H1 (cell line): ENCODE results near the gene TMEM147. TPM values are rescaled to one million over a fixed set of nuclear protein-coding genes. Genes with fewer than 3 reads are reported as not detected.

Experiments used
- CTCF ChIA-PET: fragments of 300-600 bp; sonication (Branson Sonifier 250); formaldehyde crosslinking; loops from one replicate; lab custom pipeline; 2021; ENCODE audit not compliant: partially characterized antibody; lab: Charles Lee
- POLR2A ChIA-PET: fragments of 300-600 bp; sonication (Branson Sonifier 250); formaldehyde crosslinking; loops from one replicate; lab custom pipeline; 2021; ENCODE audit warnings: inconsistent platforms; ENCODE audit not compliant: partially characterized antibody; lab: Charles Lee
- DNase-seq, 2 experiments: peaks; one replicate each; pipeline versions ENCODE4 v3.0.0 to v3.0.0-alpha.2; 2010 to 2022; ENCODE audit warnings: low spot score in 2 of 2, low read depth in 1 of 2, mixed read lengths in 1 of 2
- FAIRE-seq: peaks from 2 replicates; lab custom pipeline; 2011; peaks lifted over from hg19 to GRCh38; lab: Jason Lieb, UNC
- H2AFZ ChIP-seq: 2 replicates; pipeline ENCODE4 v1.8.1; 2012; ENCODE audit warnings: low read length, inconsistent platforms
- H2AK5ac ChIP-seq: 2 replicates; pipeline ENCODE4 v1.6.1; 2013; ENCODE audit warnings: low read depth, low read length
- H2BK120ac ChIP-seq: replicated peaks from 2 replicates; pipeline ENCODE3; 2013; ENCODE audit warnings: low read depth, low read length, inconsistent platforms
- H2BK12ac ChIP-seq: 2 replicates; pipeline ENCODE4 v1.6.1; 2013; ENCODE audit warnings: low read depth, low read length
- H2BK15ac ChIP-seq: 2 replicates; pipeline ENCODE4 v1.6.1; 2013; ENCODE audit warnings: low read length
- H2BK20ac ChIP-seq: 2 replicates; pipeline ENCODE4 v1.6.1; 2013; ENCODE audit warnings: low read length
- H2BK5ac ChIP-seq: 2 replicates; pipeline ENCODE4 v1.6.1; 2013; ENCODE audit warnings: low read depth, low read length
- H3K14ac ChIP-seq: 2 replicates; pipeline ENCODE4 v1.6.1; 2013; ENCODE audit warnings: inconsistent platforms; ENCODE audit not compliant: insufficient read length
- H3K18ac ChIP-seq: 2 replicates; pipeline ENCODE4 v1.6.1; 2013; ENCODE audit warnings: low read length; ENCODE audit errors: extremely low read depth
- H3K23ac ChIP-seq: 2 replicates; pipeline ENCODE4 v1.6.1; 2013; ENCODE audit warnings: inconsistent platforms; ENCODE audit not compliant: insufficient read length
- H3K23me2 ChIP-seq: 2 replicates; pipeline ENCODE4 v1.6.1; 2013; ENCODE audit warnings: low read depth, low read length
- H3K27ac ChIP-seq: 2 replicates; pipeline ENCODE4 v1.6.1; 2011; ENCODE audit warnings: low read depth, low read length, inconsistent platforms
- H3K27me3 ChIP-seq, 4 experiments: replicated peaks in 1 of 4; 1 replicate in 1 of 4; 2 replicates in 3 of 4; pipeline versions ENCODE4 v1.6.1 to v1.8.1; 2011 to 2013; ENCODE audit warnings: low read length in 3 of 4, mild to moderate bottlenecking in 3 of 4, inconsistent platforms in 2 of 4, mixed read lengths in 2 of 4, moderate library complexity in 1 of 4; ENCODE audit not compliant: control insufficient read depth in 3 of 4, insufficient read depth in 3 of 4; ENCODE audit errors: extremely low read depth in 1 of 4
- H3K36me3 ChIP-seq, 4 experiments: 2 replicates each; pipeline versions ENCODE4 v1.6.1 to v1.8.1; 2011 to 2013; ENCODE audit warnings: mild to moderate bottlenecking in 4 of 4, low read length in 3 of 4, moderate library complexity in 2 of 4, control low read depth in 1 of 4, inconsistent platforms in 1 of 4; ENCODE audit not compliant: insufficient read depth in 4 of 4, control insufficient read depth in 2 of 4
- H3K4ac ChIP-seq: replicated peaks from 2 replicates; pipeline ENCODE3; 2013; ENCODE audit warnings: low read length, low read depth, mixed read lengths, inconsistent platforms; ENCODE audit not compliant: insufficient read length
- H3K4me1 ChIP-seq, 4 experiments: replicated peaks in 1 of 4; 1 replicate in 1 of 4; 2 replicates in 3 of 4; pipeline versions ENCODE4 v1.6.1 to v1.8.1; 2011 to 2013; ENCODE audit warnings: low read length in 3 of 4, inconsistent platforms in 2 of 4, mixed read lengths in 1 of 4; ENCODE audit not compliant: insufficient read depth in 4 of 4, control insufficient read depth in 3 of 4
- H3K4me2 ChIP-seq, 2 experiments: 2 replicates each; pipeline versions ENCODE4 v1.6.1 to v1.8.1; 2011 to 2013; ENCODE audit warnings: low read depth in 2 of 2, low read length in 2 of 2, control low read depth in 1 of 2, inconsistent platforms in 1 of 2, mild to moderate bottlenecking in 1 of 2; ENCODE audit not compliant: insufficient read depth in 1 of 2
- H3K4me3 ChIP-seq, 4 experiments: fragments of 200-600, 300-600 bp in 1 of 4; sonication (generic), shearing (Covaris generic), sonication (Bioruptor Twin) in 1 of 4; 2 replicates each; pipeline versions ENCODE4 v1.5.1 to v1.8.1; 2011 to 2016; ENCODE audit warnings: low read length in 4 of 4, low read depth in 3 of 4, control low read depth in 2 of 4, inconsistent platforms in 2 of 4, mild to moderate bottlenecking in 2 of 4, mixed read lengths in 1 of 4, moderate library complexity in 1 of 4; ENCODE audit not compliant: insufficient read depth in 2 of 4; ENCODE audit errors: extremely low read depth in 1 of 4
- H3K56ac ChIP-seq: replicated peaks from 2 replicates; pipeline ENCODE3; 2013; ENCODE audit warnings: low read depth, mild to moderate bottlenecking, mixed read lengths, low read length, inconsistent platforms; ENCODE audit not compliant: insufficient read length
- H3K79me1 ChIP-seq: 2 replicates; pipeline ENCODE4 v1.6.1; 2013; ENCODE audit warnings: low read depth, low read length, control low read depth
- H3K79me2 ChIP-seq, 2 experiments: 2 replicates each; pipeline versions ENCODE4 v1.6.1 to v1.8.1; 2012 to 2013; ENCODE audit warnings: low read length in 2 of 2, mild to moderate bottlenecking in 2 of 2, inconsistent platforms in 1 of 2; ENCODE audit not compliant: insufficient read depth in 2 of 2, control insufficient read depth in 1 of 2
- H3K9ac ChIP-seq, 4 experiments: replicated peaks in 1 of 4; 1 replicate in 1 of 4; 2 replicates in 3 of 4; pipeline versions ENCODE4 v1.6.1 to v1.8.1; 2011 to 2013; ENCODE audit warnings: low read depth in 3 of 4, low read length in 3 of 4, control low read depth in 2 of 4, mild to moderate bottlenecking in 2 of 4, moderate library complexity in 2 of 4, inconsistent platforms in 1 of 4; ENCODE audit errors: extremely low read depth in 1 of 4
- H3K9me3 ChIP-seq, 2 experiments: 2 replicates each; pipeline versions ENCODE4 v1.6.1 to v1.8.1; 2012 to 2013; ENCODE audit warnings: mild to moderate bottlenecking in 2 of 2, moderate library complexity in 2 of 2, control low read depth in 1 of 2, inconsistent platforms in 1 of 2, low read depth in 1 of 2, low read length in 1 of 2, mixed read lengths in 1 of 2; ENCODE audit not compliant: insufficient read depth in 2 of 2
- H4K20me1 ChIP-seq, 2 experiments: replicated peaks in 1 of 2; 2 replicates each; pipeline versions ENCODE3 to v1.8.1; 2011 to 2013; ENCODE audit warnings: inconsistent platforms in 2 of 2, low read length in 2 of 2, mild to moderate bottlenecking in 1 of 2; ENCODE audit not compliant: insufficient read depth in 2 of 2, control insufficient read depth in 1 of 2
- H4K5ac ChIP-seq: 2 replicates; pipeline ENCODE4 v1.6.1; 2013; ENCODE audit warnings: low read length, low read depth, mixed read lengths, inconsistent platforms; ENCODE audit not compliant: insufficient read length
- H4K8ac ChIP-seq: 2 replicates; pipeline ENCODE4 v1.8.0; 2013; ENCODE audit warnings: mild to moderate bottlenecking, moderate library complexity, low read length, inconsistent platforms; ENCODE audit not compliant: insufficient read depth; ENCODE audit errors: extremely low read depth
- H4K91ac ChIP-seq: replicated peaks from 2 replicates; pipeline ENCODE3; 2013; ENCODE audit warnings: low read length, mixed read lengths, inconsistent platforms; ENCODE audit not compliant: insufficient read length
- ASH2L ChIP-seq: fragments of 200-600, 300-600 bp; sonication (generic); IDR thresholded peaks from one replicate; pipeline ENCODE4 v1.7.1; 2017; ENCODE audit warnings: low read length
- CBX5 ChIP-seq: fragments of 300-800, 300-1000 bp; sonication (generic); IDR thresholded peaks from 2 replicates; pipeline ENCODE4 v1.7.1; 2016; ENCODE audit warnings: antibody characterized with exemption, low read length, low read depth
- HDAC6 ChIP-seq: IDR thresholded peaks from one replicate; pipeline ENCODE4 v1.7.1; 2012; ENCODE audit warnings: low read depth, mild to moderate bottlenecking, inconsistent platforms, low read length, moderate library complexity
- JUN ChIP-seq: IDR thresholded peaks from 2 replicates; pipeline ENCODE4 v1.6.1; 2011; ENCODE audit warnings: low read depth, mild to moderate bottlenecking, improper control_type of control experiment, low read length
- PHF8 ChIP-seq: fragments of 200-600 bp; sonication (generic); conservative IDR thresholded peaks from 2 replicates; pipeline ENCODE4 v1.7.1; 2012; ENCODE audit warnings: low read depth, mild to moderate bottlenecking, inconsistent platforms, low read length, moderate library complexity
- POU5F1 ChIP-seq: IDR thresholded peaks from 2 replicates; pipeline ENCODE4 v1.6.1; 2011; ENCODE audit warnings: low read depth, mild to moderate bottlenecking, low read length, moderate library complexity
- SP2 ChIP-seq: IDR thresholded peaks from 2 replicates; pipeline ENCODE4 v1.6.1; 2012; ENCODE audit warnings: mild to moderate bottlenecking, low read length, inconsistent platforms
- WGBS, 2 experiments: shearing (Covaris generic) in 1 of 2; methylation state at CpG; one replicate each; pipeline versions ENCODE4 v1.1.6 to v1.1.7; 2013 to 2015; ENCODE audit warnings: low lambda C conversion rate in 2 of 2, mixed read lengths in 2 of 2, inconsistent platforms in 1 of 2, low coverage in 1 of 2, missing lambda C conversion rate in 1 of 2; ENCODE audit not compliant: insufficient replicate concordance in 2 of 2, insufficient coverage in 1 of 2, insufficient read length in 1 of 2; ENCODE audit errors: extremely low coverage in 1 of 2, missing lambda C conversion rate in 1 of 2; 5-methylcytosine and 5-hydroxymethylcytosine counted together
- polyA plus RNA-seq, 7 experiments: library from polyadenylated mRNA; depleted of rRNA in 3 of 7; stranded (reverse) in 5 of 7; unstranded in 2 of 7; fragments of >200 nt in 5 of 7; fragments of 200-250 nt in 2 of 7; gene quantifications; 1 replicate in 5 of 7; 2 replicates in 1 of 7; 4 replicates in 1 of 7; pipeline versions ENCODE4 v1.2.1 to v1.2.3, GENCODE V29; 2011 to 2013; ENCODE audit warnings: missing spikeins in 2 of 7, mixed read lengths in 2 of 7
- total RNA-seq: library from RNA; stranded (reverse); fragmentation: NEBNext Ultra II Directional; extraction: Animal tissue kit (Norgen Biotek cat#: 25700); gene quantifications from 2 replicates; pipeline ENCODE4 v1.2.1, GENCODE V29; 2021
- TF ChIP-seq, protein P1 (sequence below): IDR thresholded peaks from 2 replicates; pipeline ENCODE4 v1.6.1; 2011; ENCODE audit warnings: low read depth, mild to moderate bottlenecking, low read length; ENCODE audit not compliant: insufficient read depth

TMEM147 gene
- total and polyA plus RNA-seq, 2 of the 8 experiments (the other 6 are each of a cell fraction or from before 2014, with no cell fraction given) = 159 to 418 TPM

DNA sequence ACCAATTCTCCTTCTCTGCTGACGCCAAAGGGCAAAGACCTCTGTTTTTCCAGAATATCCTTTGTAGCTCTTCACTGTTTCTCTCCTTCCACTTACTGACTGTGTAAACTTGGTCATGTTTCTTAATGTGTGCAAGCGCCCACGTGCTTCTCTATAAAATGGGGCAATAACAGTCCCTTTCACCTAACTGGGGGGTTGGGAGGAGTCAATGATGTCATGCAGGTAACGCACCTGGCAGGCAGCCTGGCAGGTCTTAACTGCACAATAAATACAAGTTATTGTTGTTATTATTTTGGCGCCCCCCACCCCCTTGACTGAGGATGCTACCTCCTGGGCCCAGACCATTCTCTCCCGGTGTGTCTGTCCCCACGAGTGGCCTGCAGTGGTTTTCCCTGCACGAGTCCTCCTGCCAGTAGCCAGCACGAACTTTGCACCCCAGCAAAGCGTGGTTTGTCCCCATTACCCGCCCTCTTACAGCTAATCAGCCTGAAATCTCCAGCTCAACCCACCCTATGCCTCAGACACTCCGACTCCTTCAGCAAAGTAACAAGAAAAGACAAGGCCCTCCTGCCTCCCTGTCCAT lies 22.6 kb upstream of the TMEM147 start:
- FAIRE-seq = no peak
- Histone ChIP-seq H3K23me2 (peaks cover 3% of the 10 kb centered on the region; the same call in 1 of the 2 replicates), H3K23ac (no peak overlapping the region), H4K5ac (no peak overlapping the region), H2BK5ac (no peak overlapping the region), H2BK12ac (no peak overlapping the region), H3K9ac (no peak overlapping the region), H4K8ac (no peak overlapping the region), H4K20me1 (no peaks in the 10 kb centered on the region), H2AFZ (no peak overlapping the region), H3K14ac (no peak overlapping the region), H2BK120ac (no peak overlapping the region), H2BK20ac (no peak overlapping the region), H2AK5ac (no peak overlapping the region), H3K9me3 (no peaks in the 10 kb centered on the region), H3K27ac (no peak overlapping the region), H4K91ac (no peak overlapping the region), H3K18ac (no peak overlapping the region), H3K27me3 (peaks cover 0 to 3% (median 0%) of the 10 kb centered on the region in 4 experiments; a peak in 2 of 7 replicates), H3K56ac (no peak overlapping the region), H3K79me1 (no peaks in the 10 kb centered on the region), H3K4me1 (peaks cover 7 to 22% (median 14%) of the 10 kb centered on the region in 4 experiments), H2BK15ac (no peak overlapping the region), H3K36me3 (no peaks in the 10 kb centered on the region), H3K79me2 (no peaks in the 10 kb centered on the region), H3K4ac (no peak overlapping the region), H3K4me3 (no peak overlapping the region), H3K4me2 (no peak overlapping the region)
- no peak for DNase-seq
- ChIA-PET CTCF (interaction anchor here (1.1 to 2.3 kb wide), 3 partner anchors 8 to 33 kb away, joined by 3 to 9 read pairs (median 5); no protein-coding TSS in a partner anchor), POLR2A (interaction anchor here (4.6 kb wide), 1 partner anchor 14 kb away, joined by 34 read pairs; no protein-coding TSS in a partner anchor)
- 80% methylated on average over 12 of the region's 12 CpGs; no CpG with 5 or more reads in 1 of the 2 experiments for WGBS, 2 experiments
- TF ChIP-seq, protein P1, sequence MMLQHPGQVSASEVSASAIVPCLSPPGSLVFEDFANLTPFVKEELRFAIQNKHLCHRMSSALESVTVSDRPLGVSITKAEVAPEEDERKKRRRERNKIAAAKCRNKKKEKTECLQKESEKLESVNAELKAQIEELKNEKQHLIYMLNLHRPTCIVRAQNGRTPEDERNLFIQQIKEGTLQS = no peak
- TF ChIP-seq CBX5 (no peak), HDAC6 (no peak), POU5F1 (no peak), JUN (no peak), SP2 (no peak), ASH2L (no peak), PHF8 (no peak)
